Suppressor macrophage treated with lipopolysaccharide for 4 hours (primary cell): ENCODE measurements around the gene SP6.

ENCODE experiments used
- DNase-seq: peaks from one replicate; pipeline ENCODE4 v3.0.0-alpha.2; 2020

Gene SP6

DNA sequence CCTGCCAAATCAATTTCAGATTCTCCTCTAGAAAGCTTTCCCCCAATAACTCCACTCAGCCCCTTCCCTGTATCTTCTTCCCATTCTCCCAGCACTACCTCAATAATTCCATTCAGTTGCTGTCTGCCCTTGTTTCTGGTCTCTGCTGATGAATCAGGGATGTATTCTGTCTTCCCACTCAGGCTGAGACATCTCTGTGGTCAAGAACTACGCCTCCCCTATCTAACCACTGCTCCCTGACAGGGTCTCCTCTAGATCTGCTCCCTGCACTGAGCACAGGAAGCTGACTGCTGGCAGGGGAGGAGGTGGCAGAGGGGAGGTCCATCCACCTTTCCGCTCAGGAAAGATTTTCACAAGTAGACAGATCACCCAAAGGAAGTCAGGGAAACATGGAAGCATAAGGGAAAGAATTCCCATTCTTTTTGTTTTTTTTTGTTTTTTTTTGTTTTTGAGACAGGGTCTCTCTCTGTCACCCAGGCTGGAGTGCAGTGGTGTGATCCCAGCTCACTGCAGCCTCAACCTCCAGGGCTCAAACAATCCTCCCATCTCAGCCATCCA is 28.1 kb upstream of the SP6 start:
- DNase-seq, result peak; percentile 40

DNA sequence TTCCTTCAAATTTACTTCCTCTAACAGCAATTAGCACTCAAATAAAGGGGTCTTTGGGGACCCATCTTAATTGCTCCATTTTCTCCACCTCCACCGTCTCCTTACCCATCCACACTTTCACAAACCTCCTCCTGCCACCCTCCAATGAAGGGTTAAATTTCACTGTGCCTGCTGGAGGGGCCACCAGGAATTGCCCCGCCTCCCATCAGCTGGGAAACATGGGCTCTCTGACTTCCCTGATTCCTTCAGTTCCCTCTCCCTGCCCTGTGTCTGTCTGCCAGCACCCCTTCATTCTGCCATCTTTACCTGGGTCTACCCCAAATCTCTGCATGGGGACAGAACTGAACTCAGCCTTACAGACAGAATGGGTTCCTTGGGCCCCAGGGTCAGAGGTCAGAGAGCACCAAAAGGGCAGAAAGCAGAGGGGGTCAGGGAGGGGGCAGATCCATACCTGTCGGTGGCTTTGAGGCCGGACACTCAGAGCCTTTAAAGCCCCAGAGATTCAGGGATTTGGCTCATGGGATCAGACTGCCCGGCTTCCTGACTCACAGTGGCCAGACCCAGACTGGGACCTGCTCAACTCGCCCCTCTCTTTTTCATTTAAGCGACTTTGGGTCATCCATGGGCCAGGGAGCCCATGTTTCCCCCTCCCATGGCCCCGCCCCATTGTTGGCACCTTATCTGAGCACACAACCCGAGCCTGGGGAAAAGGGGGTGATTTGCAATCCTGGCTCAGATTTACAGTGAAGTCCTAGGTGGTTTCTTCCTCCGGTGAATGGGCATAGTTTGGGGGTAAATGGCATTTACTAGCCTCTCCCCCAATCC is 27.5 kb upstream of the SP6 start:
- no peak for DNase-seq

DNA sequence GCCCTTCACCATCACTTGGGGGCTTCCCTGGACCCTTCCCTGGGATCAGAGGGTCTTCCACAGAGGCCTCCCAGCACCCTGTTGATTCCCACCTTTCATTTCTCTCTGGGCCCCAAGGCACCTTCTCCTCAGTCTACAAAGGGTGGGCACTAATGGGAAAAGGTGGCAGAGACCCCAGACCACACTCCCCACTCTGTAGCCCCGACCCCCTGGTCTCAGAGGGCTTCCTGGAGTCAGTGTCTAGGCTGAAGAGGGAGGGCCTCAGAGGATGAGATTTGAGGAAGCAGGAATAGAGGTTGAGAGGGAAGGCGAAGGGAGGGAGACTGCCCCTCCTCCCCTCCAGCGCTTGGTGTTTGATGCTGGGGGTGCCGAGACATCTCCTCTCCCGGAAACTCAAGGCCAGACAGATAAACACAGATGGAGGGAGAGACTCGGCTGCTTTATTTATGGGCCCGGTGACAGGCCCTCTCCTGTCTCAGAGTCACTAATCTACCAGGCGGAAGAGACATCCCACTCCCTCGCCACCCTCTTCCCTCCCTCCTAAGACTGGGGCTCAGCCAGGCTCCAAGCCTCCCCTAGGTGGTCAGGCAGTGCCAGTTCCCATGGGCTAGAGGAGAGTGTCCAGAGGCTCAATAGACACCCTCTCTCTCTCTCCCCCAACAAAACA is 26.5 kb upstream of the SP6 start:
- DNase-seq, result no peak

GRCh38 chr17:47875011-47875985 is 24.3 kb upstream of the SP6 start:
- no peak for DNase-seq

DNA sequence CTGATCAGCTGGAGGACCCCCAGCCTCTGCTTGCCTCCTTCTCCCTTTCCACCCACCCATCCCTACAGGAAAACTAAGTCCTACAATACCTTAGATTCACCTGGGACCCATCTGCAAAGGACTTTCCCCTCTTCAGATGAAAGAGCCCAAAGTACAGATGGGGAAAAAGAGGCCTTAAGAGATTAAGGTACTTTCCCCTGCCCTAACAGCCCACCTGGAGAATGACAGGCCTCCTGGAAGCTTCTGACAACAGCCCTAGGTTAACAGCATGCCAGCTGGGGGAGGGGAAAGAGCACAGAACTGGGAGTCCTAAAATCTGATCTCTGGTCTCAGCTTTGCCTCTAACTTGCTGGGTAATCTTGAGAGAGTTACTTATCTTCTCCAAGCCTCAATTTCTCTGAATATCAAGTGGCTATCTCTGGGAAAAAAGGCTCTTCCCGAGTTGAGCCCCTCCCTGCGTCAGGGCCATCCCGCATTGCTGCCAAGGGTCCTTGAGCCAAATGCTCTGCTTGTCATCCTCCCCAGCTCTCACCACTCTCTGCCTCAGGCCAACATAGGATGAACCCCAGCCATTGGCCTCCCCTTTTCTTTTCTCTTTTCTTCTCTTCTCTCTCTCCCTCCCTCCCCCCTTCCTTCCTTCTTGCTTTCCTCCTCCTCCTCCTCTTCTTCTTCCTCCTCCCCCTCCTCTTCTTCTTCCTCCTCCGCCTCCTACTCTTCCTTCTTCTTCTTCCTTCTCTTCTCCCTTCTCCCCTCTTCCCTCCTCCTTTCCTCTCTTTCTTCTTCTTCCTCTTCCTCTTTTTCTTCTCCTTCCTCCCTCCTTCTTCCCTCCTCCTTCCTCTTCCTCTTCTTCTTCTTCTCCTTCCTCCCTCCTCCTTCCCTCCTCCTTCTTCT is 22.5 kb upstream of the SP6 start:
- DNase-seq, result no peak

DNA sequence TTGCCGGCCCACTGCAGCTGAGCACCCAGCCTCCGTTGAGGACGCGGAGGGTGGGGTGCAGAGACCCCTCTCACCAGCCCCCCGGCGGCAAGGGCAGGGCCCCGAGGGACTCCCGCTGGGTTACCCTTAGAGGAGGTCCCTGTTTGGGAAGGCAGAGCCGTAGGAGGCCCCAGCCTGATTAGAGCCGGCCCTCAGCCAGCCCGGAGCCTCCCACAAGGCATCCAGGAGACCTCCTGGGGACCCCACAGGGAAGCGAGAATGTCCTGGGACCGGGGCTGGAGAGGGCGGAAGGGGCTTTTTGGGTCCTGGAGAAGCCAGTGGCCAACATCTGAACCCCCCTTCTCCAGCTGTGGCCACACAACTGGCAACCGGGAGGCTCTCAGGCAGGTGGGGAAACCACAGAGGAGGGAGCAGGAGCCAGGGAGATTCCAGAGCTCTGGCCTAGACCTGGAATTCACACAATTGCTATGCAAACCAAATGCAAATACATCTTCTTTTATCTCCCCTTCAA is 21.7 kb upstream of the SP6 start:
- DNase-seq, result no peak

DNA sequence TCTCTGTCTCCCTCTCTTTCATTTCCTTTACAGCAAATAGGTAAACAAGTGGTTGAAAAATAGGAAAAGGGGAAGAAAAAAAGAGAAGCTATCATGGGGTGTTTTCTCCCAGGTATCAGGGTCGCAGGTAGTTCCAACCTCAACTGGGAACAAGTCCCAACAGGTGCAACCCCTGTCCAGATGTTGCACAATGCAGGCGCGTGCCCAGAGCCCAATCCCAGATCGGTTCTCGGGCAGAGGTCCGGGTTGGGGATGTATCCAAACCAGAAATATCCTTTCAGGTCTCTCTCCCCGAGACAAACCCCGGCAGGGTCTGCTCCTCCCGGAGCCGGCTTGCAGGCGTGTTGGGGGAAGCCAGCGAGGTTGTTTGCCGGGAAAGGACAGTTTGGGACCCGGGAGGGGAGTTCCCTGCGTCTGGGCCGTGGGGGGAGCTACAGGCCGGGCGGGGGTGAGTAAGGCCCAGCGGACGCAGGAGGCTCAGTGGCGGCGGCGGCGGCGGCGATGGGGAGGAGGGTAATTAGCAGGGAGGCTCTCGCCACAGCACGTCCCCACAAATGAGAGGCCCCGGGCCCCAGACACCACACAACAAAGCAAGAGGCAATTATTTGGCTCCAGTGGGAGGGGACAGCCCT is 21.2 kb upstream of the SP6 start:
- peak; percentile 77 for DNase-seq

- no peak for DNase-seq
Observed at GRCh38 chr17:47871048-47871447, 20.1 kb upstream of the SP6 start.

DNA sequence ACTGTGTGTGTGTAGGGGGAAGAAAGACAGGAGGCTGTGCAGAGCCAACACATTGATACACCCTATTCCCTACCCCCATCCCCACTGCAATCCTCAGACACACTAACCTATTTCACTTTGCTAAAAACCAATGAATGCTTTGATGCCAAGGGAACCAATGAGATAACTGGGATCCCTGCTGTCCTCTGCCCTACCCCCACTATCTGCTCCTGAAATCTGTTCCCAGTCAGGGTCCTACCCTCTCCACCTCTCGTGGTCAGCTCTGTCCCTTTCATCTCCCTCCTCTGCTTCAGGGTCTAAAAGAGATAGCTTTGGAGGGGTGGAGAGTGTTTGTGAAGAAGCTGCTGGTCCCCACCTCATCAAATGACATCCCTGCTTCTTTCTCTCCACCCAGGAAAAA is 19.1 kb upstream of the SP6 start:
- DNase-seq, result no peak

DNA sequence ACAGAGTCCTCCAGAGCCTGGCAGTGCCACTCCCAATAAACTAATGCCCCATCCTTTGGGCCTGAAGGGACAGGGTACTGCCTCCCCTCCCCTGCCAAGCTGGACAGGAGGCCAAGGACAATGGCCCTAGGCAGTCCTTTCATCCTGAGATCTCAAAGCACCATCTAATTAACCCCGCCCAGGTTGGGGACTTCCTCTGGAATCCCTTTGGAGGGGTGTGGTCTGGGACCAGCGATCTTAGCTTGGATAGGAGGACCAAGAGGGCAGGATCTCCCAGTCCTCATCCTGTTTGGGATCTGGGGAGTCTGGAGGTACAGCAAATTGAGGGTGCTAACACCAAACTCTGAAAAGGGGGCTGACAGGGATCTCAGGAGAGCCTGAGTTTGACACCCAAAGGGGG is 18.2 kb upstream of the SP6 start:
- DNase-seq, result no peak

GRCh38 chr17:47867813-47868533 is 17.0 kb upstream of the SP6 start:
- no peak for DNase-seq

GRCh38 chr17:47866941-47867340 is 16.0 kb upstream of the SP6 start:
- DNase-seq, result no peak

- DNase-seq, result peak; percentile 19
Observed at GRCh38 chr17:47864791-47865216, 13.8 kb upstream of the SP6 start.

DNA sequence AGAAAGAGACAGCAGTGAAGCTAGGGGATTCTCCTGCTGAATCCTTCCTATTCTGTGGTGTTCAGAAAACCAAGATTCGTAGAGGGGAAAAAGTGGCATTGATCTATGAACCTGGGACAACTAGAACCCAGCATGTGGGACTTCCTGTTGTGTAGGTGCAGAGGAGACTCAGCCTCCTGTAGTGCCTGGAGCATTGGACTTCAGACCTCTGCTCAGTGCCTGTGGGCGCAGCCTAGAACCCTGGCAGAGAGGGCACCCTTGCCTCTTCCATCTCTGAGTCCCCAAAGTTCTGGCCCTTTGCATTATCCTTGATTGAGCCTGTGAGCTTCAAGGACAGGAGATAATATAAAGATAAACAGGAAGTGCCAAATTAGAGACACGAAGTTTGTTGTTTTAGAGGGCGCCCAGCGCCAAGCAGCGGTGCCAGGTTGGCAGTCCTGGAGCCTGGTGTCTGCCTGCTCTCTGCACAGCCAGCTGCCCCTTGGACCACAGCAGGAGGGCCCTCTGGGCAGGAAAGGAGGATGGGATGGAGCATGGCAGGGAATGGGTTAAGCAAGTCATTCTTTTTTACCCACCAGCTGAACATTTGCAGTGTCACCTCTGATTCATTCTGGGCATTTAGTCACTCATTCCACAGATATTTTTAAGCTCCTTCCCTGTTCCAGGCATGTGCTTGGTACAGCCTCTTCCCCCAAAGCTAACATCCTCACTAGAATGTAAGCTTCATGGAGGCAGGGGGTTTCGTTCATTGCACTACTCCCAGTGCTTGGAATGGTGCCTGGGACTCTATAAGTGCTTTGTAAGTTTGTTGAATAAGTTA is 11.9 kb upstream of the SP6 start:
- peak; percentile 51 for DNase-seq

GRCh38 chr17:47860386-47860785 is 9.4 kb upstream of the SP6 start:
- no peak for DNase-seq

- peak; percentile 28 for DNase-seq
Observed at GRCh38 chr17:47857551-47858455, 6.8 kb upstream of the SP6 start.

- DNase-seq, result no peak
Observed at GRCh38 chr17:47856830-47857229, 5.9 kb upstream of the SP6 start.

DNA sequence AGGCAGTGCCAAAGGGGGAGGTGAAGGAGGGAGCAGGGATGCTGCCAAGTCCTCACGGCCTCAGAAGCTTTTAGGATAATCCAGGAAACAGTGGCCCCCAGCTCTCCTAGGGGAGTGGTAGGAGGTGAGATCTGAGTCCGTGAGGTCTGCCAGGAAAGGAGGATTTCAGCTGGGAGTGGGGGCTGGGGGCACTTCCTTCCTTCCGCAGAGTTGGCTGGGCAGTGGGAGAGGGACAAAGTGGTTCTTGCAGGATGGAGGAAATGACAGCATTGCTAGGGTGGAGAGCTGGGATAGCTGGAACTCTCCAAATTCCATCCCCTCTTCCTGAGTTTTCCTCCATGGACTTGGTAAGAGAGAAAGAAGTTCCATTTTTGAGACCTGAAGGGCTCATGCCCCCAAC is 4.8 kb upstream of the SP6 start:
- DNase-seq, result no peak
